ENCODE data around the gene CDH26.

GRCh38 chr20:59962155-59962554, 3.9 kb downstream of the CDH26 start:
- TF ChIP-seq EZH2 (IDR thresholded peaks at IDR 0.05; ENCODE audit: insufficient read depth, poor library complexity, severe bottlenecking) (no peak), EZH2phosphoT487 (IDR thresholded peaks at IDR 0.05; ENCODE audit: insufficient read depth, low read depth) (no peak)

Data from GM23248 (cell line).